OCI-M1 (cell line): Measurements from ENCODE around the gene PARD3B.
A peak's percentile ranks its signal among the peaks of the same experiment; 100 is the strongest.

Source experiments
- DNase-seq: peaks from one replicate; lab custom pipeline; 2025; lab: John Stamatoyannopoulos, UW

Gene PARD3B

DNA sequence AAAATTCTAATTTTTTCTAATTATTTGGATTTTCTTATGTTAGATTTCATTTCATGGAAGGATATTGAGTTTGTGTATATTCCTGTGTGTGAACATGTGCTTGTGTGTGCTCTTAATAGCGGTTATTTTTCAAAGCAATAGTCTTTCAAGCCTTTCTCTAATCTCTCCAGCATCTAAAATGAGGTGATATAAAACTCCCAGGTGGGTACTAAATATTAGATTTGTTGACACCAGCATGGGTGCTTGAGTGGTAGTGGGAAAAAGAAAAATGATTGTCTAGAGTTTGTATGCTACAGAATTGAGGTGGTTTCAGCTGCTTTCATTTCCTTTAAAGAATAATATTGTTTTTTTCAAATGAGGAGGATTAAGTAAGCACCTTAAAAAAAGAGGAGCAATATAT is 296.8 kb downstream of the PARD3B start:
- DNase-seq = no peak

DNA sequence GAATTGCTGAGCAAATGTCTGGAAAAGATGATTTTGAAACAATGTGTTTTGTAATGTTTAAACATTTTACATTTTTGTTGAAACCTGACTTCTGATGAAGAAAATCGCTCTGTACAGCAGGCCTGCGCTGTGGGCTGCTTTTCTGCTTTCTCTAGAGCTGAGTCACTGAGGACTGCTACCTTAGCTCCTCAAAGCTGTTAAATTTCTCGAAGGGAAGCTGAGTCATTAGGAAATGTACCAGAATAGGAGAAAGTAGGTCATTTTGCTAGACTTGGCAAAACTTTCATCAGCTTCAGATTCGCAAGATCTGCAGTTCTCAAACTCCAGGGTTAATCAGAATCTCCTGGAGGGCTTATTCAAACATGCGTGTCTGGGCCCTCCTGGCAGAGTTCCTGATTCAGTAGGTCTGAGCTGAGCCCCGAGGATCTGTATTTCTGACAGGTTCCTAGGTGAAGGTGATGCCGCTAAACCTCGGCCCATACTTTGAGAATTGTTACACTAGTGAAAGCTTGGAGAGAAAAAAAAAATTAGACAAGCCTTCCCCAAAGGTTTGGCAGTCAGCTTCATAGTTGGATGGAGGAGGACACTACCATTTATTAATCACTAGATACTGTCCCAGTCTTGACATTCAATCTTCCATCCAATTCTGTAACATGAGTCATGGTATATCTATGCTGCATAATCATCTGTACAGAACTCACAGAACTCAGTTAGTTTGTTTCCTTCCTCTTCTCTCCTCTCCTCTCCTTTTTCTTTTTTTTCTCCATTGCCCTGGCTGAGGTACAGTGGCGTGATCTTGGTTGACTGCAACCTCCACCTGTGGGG is 297.6 kb downstream of the PARD3B start:
- peak; percentile 27 for DNase-seq

DNA sequence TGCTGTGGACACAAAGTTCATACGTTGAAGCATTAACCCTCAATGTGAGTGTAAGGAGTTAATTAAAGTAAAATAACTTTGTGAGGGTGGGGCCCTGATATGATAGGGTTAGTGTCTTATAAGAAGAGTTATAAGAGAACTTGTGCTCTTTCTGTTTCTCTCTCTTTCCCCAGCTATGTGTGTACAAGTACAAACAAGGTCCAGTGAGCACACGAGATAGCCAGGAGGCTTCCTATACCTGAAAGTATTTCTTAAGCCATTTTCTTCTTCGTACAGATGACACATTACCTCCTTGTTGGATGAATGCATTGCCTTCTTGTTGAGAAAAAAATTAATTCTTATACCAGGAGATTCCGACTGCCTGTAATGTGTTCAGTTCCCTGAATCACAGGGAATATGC is 301.2 kb downstream of the PARD3B start:
- no peak for DNase-seq

GRCh38 chr2:204849892-204850291 is 304.6 kb downstream of the PARD3B start:
- DNase-seq = no peak

- DNase-seq = no peak
Measured at GRCh38 chr2:204850581-204850980, 305.3 kb downstream of the PARD3B start.

DNA sequence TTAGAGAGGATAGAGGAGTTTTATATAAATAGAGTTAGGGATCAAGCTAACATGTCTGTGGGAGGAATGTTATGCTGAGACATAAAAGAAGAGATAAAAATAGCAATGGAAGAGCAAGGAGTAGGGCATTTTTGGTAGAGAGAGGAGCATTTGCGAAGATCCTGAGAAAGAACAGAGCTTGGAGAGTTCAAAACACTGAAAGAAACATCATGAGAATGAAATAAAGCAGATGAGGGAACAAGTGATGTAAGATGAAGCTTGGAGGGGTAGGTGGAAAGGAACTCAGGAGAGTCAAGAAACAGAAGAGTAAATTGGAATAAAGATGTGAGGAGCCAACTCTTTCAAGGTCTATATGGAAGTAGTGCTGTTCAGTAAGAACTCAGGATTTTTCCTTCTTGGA is 308.6 kb downstream of the PARD3B start:
- no peak for DNase-seq

- no peak for DNase-seq
Measured at GRCh38 chr2:204860274-204860673, 315.0 kb downstream of the PARD3B start.

DNA sequence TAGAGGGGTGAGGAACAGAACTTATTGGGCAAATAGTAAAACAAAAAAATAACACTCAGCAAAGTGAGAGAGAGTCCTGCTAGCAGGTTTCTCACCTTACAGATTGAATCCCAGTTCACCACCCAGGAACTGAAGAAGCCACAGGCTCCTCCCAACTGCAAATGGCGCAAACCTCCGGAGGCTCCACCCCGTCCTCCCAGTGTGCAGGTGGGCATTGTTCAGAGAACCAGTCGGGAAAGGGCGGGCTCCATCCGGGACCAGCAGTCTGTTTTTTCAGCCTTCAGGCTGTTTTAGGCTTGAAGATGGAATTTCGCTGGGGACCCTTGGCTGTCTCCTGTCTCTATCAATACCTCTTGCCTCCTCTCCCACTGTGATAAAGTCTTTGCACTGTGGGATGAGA is 317.5 kb downstream of the PARD3B start:
- DNase-seq = no peak

GRCh38 chr2:204863336-204863735 is 318.1 kb downstream of the PARD3B start:
- DNase-seq = no peak

- no peak for DNase-seq
Measured at GRCh38 chr2:204869132-204869823, 324.0 kb downstream of the PARD3B start.

DNA sequence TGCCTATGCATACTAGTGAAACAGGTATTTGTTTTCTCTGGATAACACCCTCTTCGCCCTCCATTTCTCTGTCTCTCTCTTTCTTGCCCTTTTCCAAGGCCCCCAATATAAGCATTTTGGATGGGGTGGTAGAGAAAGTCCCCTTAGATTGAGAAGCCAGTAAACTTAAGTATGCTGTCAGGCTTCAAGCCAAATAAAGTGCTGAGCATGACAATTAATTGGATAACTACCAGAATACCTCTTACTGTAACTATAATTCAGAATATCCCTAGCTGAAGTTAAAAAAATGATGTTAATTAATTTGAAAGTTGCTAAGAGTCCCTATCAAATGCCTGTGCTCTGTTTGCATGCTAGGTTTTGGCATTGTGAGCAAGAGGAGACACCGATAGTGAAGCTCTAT is 324.8 kb downstream of the PARD3B start:
- no peak for DNase-seq

DNA sequence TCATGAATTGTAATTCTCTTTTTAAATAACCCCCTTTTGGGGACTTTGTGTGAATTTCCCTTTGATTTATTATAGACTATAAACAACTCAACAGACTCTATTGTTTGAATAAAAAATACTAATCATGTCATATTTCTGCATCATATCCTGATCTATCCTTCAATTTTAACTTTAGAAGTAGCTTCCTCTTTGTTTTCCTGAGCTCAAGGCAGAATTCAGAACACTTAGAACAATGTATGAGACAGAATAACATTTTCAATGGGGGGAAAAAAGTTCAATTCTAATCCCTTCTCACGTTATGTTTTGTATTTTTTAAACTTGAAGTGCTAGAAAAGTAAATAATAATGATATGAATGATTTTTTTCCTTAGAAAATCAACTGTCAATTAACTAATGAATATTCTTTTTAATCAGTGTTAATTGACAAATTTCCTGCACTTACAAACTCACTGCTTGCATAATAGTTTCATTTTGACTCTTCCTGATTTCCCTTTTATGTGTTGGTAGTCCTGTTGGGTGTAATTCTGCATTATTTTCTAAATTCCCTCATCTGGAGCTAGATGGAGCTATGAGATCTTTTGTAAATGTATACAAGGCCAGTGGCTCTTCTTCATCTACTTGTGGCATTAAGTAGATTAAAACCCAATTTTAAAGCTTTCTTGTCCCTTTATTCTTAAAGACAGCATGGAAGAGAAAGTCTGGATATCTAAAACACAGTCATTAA is 326.1 kb downstream of the PARD3B start:
- peak; percentile 80 for DNase-seq

- DNase-seq = no peak
Measured at GRCh38 chr2:204876311-204876710, 331.0 kb downstream of the PARD3B start.

GRCh38 chr2:204877691-204878090 is 332.4 kb downstream of the PARD3B start:
- no peak for DNase-seq

DNA sequence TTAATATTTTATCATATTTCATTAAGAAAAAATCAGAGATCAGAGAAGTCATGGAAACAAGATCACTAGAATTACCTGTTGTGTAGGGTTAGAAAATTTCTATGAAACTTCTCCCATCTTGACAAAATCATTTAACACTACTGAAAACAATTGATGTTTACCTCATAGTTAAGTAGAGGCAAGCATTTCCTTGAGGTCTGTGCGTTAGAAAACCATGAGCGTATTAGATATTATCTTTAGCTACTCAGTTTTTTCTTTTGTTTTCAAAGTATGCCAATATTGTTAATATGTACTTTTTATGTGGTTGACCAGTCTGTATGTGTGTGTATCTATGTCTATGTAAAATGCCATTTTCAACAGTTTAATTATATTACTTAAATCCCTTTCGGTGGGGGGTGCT is 335.7 kb downstream of the PARD3B start:
- no peak for DNase-seq

DNA sequence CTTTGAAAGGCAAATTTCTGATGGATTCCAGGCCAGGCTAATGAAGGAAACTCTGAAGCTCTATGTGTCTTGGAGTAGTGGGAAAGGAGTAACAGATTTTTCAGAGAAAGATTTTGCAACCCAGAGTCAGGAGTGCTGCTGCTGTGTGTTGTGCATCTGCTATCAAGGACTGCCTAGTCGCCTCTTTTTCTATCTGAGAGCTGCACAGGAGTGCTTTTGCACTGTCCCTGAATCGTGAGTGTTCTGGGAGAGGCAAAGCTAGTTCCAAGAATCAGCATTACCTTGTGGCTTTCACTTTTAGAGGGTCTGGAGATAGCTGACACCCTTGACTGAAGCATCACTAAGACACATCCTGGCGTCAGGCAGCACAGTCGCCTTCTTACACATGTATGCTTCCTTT is 336.4 kb downstream of the PARD3B start:
- DNase-seq = peak; percentile 61

GRCh38 chr2:204885747-204886146 is 340.5 kb downstream of the PARD3B start:
- no peak for DNase-seq

DNA sequence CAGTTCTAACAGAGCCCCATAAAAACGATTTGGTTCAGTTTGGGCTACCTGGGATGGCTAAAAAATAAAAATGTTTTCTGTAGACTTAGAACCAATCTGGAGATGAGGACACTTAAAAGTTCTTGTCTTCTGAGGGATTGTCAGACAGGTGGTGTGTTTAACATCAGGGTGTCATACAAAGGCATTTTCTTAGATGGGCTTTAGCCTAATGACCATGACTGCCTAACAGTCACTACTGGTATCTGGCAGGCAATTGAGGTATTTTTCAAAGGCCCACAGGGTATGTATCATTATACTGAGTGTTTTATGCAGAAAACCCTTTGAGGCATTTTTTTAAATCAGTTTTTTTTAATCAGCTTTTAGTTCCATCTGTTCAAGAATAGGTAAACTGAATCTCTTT is 341.4 kb downstream of the PARD3B start:
- DNase-seq = no peak

DNA sequence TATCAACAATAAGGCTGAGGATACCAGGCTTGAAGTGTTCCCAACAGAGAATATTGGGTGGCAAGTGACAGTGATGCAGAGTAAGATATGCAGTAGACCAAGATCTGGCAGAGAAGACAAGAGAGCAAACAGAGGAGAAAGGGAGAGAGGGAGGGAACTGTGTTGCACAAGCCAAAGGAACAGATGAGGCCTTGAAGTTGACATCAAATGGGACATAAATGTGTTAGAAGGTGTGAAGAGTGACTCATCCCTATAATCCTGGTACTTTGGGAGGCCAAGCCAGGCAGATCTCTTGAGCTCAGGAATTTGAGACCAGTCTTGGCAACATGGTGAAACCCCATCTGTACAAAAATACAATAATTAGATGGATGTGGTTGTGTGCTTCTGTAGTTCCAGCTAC is 342.9 kb downstream of the PARD3B start:
- no peak for DNase-seq

DNA sequence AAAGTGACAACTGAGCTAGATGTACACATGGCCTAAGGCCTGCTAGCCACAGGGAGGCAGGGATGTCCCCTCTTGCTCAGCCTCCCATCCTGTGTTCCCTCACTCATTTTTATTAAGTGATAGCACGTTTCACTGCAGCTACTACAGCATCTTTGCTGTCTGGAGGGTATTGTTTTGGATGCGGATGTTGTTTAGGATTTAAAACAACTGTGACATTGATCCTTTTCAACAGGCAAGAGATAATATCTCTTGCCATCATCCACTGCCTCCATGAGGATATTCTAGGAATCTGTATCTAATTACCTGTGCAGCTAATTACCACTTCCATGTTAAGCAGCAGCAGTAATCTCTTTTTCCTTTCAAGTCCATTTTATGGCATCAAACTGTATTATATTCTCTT is 345.4 kb downstream of the PARD3B start:
- DNase-seq = no peak

- no peak for DNase-seq
Measured at GRCh38 chr2:204891739-204892138, 346.5 kb downstream of the PARD3B start.

- no peak for DNase-seq
Measured at GRCh38 chr2:204892506-204893255, 347.4 kb downstream of the PARD3B start.
